SK-N-SH treated with all-trans-retinoic acid at 6 μM for 48 hours (cell line): ENCODE measurements around the gene HOOK2.

Experiments
- ARNTL ChIP-seq: fragments of 450-650 bp; formaldehyde crosslinking; IDR thresholded peaks from 2 replicates; pipeline ENCODE4 v1.5.0; 2020; ENCODE audit warnings: low read depth, mild to moderate bottlenecking, moderate library complexity, borderline replicate concordance
- BACH2 ChIP-seq: fragments of 250-450 bp; sonication (Bioruptor Pico); IDR thresholded peaks from 2 replicates; pipeline ENCODE4 v1.9.0; 2021; ENCODE audit warnings: mild to moderate bottlenecking, borderline replicate concordance
- CREB5 ChIP-seq: fragments of 250-450 bp; sonication (Bioruptor Pico); IDR thresholded peaks from 2 replicates; pipeline ENCODE4 v1.5.1; 2020; ENCODE audit warnings: low read depth, mild to moderate bottlenecking, moderate library complexity
- CSDC2 ChIP-seq: fragments of 250-450 bp; sonication (Bioruptor Pico); IDR thresholded peaks from 2 replicates; pipeline ENCODE4 v1.5.0; 2020; ENCODE audit warnings: mild to moderate bottlenecking, moderate library complexity
- CSRNP3 ChIP-seq: fragments of 250-450 bp; sonication (Bioruptor Pico); IDR thresholded peaks from 2 replicates; pipeline ENCODE4 v1.5.1; 2021; ENCODE audit warnings: mild to moderate bottlenecking, moderate library complexity
- ESRRG ChIP-seq: fragments of 250-450 bp; sonication (Bioruptor Pico); IDR thresholded peaks from 2 replicates; pipeline ENCODE4 v1.6.1; 2021; ENCODE audit warnings: mild to moderate bottlenecking
- PATZ1 ChIP-seq: fragments of 250-450 bp; sonication (Bioruptor Pico); IDR thresholded peaks from 2 replicates; pipeline ENCODE4 v1.8.0; 2020; ENCODE audit warnings: mild to moderate bottlenecking, moderate library complexity, borderline replicate concordance
- POU6F1 ChIP-seq: fragments of 250-450 bp; sonication (Bioruptor Pico); IDR thresholded peaks from 2 replicates; pipeline ENCODE4 v1.8.0; 2021; ENCODE audit warnings: low read depth, mild to moderate bottlenecking, moderate library complexity, borderline replicate concordance
- RARB ChIP-seq: fragments of 250-450 bp; sonication (Bioruptor Pico); IDR thresholded peaks from 2 replicates; pipeline ENCODE4 v1.8.0; 2021; ENCODE audit warnings: mild to moderate bottlenecking, moderate library complexity
- ZFP3 ChIP-seq: fragments of 250-450 bp; sonication (Bioruptor Pico); IDR thresholded peaks from 2 replicates; pipeline ENCODE4 v1.5.0; 2020; ENCODE audit warnings: mild to moderate bottlenecking, moderate library complexity
- ZFP30 ChIP-seq: fragments of 450-650 bp; formaldehyde crosslinking; IDR thresholded peaks from 2 replicates; pipeline ENCODE4 v1.5.0; 2022; ENCODE audit warnings: mild to moderate bottlenecking, moderate library complexity
- ZNF8 ChIP-seq: fragments of 450-650 bp; formaldehyde crosslinking; IDR thresholded peaks from 2 replicates; pipeline ENCODE4 v1.5.0; 2020; ENCODE audit warnings: mild to moderate bottlenecking, moderate library complexity

- TF ChIP-seq RARB (CRISPR knock-in tag) (no peak), ESRRG (CRISPR knock-in tag) (no peak), ZNF8 (no peak), ARNTL (CRISPR knock-in tag) (no peak), PATZ1 (CRISPR knock-in tag) (no peak), CREB5 (CRISPR knock-in tag) (no peak), ZFP3 (CRISPR knock-in tag) (no peak), BACH2 (CRISPR knock-in tag) (no peak), CSRNP3 (CRISPR knock-in tag) (no peak), POU6F1 (no peak), ZFP30 (CRISPR knock-in tag) (no peak), CSDC2 (CRISPR knock-in tag) (no peak)
Measured at GRCh38 chr19:12802267-12803106, 27.1 kb upstream of the HOOK2 start.
